Endothelial cell of umbilical vein (primary cell): ENCODE data around the gene IZUMO2.

Source experiments
- CTCF ChIP-seq, 2 donors: IDR thresholded peaks; 1 replicate in 1 of 2; 2 replicates in 1 of 2; pipeline ENCODE4 v1.5.1; 2011; ENCODE audit warnings: low read length in 2 of 2, mild to moderate bottlenecking in 2 of 2, moderate library complexity in 2 of 2, control low read depth in 1 of 2, inconsistent platforms in 1 of 2, low read depth in 1 of 2; ENCODE audit not compliant: insufficient read depth in 1 of 2; ENCODE audit errors: extremely low read depth in 1 of 2
- EZH2 ChIP-seq: IDR thresholded peaks from 2 replicates; pipeline ENCODE4 v1.6.1; 2012; ENCODE audit warnings: borderline replicate concordance, low read depth, mild to moderate bottlenecking, moderate library complexity, low read length, inconsistent platforms; ENCODE audit not compliant: severe bottlenecking
- POLR2A ChIP-seq: IDR thresholded peaks from 2 replicates; pipeline ENCODE4 v1.6.1; 2012; ENCODE audit warnings: low read depth, mild to moderate bottlenecking, control low read depth, low read length
- POLR2AphosphoS5 ChIP-seq: IDR thresholded peaks from 2 replicates; pipeline ENCODE4 v1.6.1; 2012; ENCODE audit warnings: low read depth, mild to moderate bottlenecking, control low read depth, low read length, moderate library complexity; ENCODE audit not compliant: insufficient read depth
- TF ChIP-seq, protein P1 (sequence below): IDR thresholded peaks from 2 replicates; pipeline ENCODE4 v1.6.1; 2011; ENCODE audit not compliant: insufficient read depth, insufficient read length

DNA sequence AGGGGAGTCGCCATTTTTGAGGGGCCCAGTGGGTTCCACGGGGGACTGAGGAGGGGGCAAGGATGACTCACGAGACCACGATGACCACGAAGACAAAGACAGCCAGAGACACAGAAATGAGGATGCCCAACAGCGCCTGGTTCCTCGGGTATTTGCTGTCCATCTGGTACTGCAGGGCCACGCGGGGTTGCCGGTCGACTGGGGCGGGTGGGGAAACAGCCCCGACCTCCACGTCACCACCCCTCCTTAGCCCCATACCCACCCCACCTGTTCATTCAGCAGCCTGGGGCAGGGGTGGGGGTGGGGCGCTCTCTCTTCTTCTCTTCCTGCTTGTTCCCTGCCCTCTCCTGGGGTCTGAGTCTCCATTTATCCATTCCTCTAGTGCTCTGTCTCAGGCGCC is 8.6 kb downstream of the IZUMO2 start:
- TF ChIP-seq CTCF (IDR thresholded peaks at IDR 0.05; ENCODE audit: extremely low read depth in 1 of 2, insufficient read depth in 1 of 2, low read depth in 1 of 2, low read length in 2 of 2): no peak
- no peak for TF ChIP-seq EZH2
- TF ChIP-seq POLR2A: no peak
- no peak for TF ChIP-seq POLR2AphosphoS5
- TF ChIP-seq, protein P1, sequence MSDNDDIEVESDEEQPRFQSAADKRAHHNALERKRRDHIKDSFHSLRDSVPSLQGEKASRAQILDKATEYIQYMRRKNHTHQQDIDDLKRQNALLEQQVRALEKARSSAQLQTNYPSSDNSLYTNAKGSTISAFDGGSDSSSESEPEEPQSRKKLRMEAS: no peak
